GM12874 (cell line): ENCODE measurements around the gene RABAC1.

Experiments
- CTCF ChIP-seq: IDR thresholded peaks from 2 replicates; pipeline ENCODE4 v1.5.1; 2011; ENCODE audit warnings: low read depth, mild to moderate bottlenecking, control low read depth, low read length, moderate library complexity; ENCODE audit not compliant: insufficient read depth

The RABAC1 gene

DNA sequence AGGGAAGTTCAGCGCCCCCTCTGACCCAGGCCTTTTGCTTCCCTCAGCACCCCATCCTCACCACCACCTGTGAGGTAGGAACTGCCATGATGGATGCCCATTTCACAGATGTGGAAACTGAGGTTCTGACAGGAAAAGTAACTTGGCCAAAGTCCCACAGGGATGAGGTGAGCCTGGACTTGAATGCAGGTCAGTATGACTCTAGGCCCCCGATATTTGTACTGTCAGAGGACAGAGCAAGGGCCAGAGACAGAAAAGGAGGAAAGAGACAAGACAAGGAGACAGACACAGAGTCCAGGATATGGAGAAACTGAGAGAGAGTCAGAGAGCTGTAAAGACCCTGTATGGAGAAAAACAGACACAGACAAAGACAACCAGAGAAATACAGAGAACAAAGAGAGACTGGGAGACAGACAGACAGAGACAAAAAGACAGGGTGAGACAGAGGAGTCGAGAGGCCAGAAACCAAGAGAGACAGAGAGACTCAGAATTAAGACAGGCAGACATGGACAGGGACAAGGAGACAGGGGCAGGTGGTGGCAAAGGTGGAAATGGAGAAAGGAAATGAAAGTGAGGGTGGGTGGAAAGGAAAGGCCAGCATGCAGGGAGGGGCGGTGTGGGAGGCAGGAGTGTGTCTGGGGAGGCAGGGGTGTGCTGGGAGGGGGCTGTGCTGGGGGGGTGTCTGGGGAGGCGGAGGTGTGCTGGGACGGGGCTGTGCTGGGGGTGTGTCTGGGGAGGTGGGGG is 35.9 kb downstream of the RABAC1 start:
- TF ChIP-seq CTCF = no peak

- TF ChIP-seq CTCF = no peak
Observed at GRCh38 chr19:41922585-41922984, 36.5 kb downstream of the RABAC1 start.

DNA sequence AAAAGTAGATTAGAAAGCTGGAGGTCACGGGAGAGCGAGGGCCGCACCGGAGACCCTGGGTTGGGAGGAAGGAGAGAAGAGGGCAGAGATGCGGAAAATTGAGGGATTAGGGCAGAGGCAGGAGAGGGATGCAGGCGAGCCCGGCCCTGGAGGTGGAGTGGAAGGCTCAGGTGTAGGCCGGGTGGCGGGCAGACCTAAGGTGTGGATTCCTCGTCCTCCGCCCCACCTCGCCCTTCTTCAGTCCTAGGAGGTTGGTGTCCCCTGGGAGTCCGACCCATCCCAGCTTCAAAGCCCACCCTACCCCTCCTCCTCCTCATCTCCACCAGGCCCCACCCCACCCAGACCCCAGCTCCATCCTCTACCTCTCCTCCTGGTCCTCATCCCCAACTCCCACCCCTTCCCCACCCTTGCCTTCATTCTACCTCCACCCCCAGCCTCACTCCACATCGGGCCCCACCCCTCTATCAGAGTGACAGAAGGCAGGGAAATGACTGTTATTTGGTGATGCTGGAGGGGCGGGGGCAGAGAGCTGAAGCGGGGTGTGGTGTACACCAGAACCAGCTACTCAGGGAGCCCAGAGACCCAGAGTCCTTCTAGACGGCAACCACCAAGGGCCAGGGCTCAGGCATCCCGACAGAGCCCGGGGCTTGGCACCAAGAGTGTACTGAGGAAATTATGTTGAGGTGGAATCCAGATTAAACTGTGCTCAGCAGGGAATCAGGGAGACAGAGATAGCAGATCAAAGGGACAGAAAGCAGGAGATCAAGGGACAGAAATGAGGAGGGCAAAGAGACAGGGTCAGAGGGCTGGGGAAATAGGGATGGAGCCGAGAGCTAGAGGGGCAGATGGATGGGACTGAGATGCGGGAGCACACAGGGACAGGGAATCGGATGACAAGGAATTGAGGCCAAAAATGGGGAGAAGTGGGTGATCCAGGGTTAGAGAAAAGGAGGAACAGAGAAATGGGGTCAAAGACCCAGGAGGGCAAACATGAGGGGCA is 37.2 kb downstream of the RABAC1 start:
- TF ChIP-seq CTCF = no peak

DNA sequence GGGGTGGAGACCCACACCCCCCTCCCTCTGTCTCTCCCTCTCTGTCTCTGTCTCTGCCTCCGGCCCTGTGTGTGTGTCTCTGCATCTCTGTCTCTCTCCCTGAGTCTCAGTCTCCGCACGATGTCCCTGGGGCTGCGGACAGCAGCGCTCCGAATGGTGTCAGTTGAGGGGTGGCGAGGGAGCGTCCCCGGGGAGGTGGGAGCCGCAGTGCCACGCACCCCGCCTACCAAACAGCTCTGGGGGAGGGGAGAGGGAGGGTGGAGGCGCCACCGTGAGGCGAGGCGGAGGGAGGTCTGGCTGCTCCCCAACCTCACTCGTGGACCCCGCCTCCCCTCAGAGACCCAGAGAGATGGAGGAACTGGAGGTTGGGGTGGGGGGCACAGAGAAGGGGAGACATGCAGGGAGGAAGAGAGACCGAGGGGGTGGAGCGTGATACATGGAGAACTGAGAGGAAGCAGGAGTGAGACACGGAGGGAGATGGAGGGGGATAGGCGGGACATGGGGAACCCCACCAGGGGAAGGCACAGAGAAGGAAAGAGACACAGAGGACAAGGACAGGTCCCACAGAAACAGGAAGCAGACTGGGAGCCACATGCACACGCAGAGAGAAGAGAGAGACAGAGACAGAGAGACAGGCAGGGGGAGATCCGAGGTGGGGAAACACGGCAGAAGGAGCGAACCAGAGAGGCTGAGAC is 38.1 kb downstream of the RABAC1 start:
- TF ChIP-seq CTCF = no peak

DNA sequence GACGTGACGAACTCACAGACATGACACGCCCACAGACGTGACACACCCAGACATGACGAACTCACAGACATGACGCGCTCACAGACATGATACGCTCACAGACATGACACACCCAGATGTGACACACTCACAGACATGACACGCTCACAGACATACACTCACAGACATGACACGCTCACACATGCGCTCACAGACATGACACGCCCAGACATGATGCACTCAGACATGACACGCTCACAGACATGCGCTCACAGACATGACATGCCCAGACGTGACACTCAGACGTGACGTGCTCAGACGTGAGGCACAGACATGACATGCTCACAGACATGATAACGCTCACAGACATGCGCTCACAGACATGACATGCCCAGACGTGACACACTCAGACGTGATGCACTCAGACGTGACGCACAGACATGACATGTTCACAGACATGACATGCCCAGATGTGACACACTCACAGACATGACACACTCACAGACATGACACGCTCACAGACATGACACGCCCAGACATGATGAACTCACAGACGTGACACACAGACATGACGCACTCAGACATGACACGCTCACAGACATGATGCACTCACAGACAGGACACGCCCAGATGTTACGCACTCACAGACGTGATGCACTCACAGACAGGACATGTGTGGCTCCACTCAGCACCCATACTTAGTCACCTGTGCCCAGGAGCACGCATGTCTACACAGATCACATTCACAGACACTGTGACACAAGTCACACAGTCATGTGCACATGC is 39.0 kb downstream of the RABAC1 start:
- TF ChIP-seq CTCF = no peak

DNA sequence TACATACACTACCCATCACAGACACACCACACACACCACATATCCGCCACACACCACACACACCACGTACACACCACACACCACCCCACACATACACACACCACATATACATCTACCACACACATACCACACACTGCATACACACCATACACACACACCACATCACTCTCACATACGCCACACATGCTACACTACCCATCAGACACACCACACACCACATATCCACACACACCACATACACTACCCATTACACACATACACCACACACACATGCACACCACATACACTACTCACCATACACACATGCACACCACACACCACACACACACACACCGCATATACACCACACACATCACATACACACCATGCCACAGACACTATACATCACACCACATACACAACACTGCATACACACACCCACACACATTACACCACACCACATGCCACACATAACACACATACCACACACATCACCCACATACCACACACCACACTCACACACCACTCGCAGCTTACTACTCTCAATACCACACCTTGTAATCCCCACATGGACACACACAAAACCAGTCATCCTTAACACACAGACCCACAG is 40.4 kb downstream of the RABAC1 start:
- TF ChIP-seq CTCF = no peak
